ENCODE data around the gene CUL3. TPM values are rescaled to one million over a fixed set of nuclear protein-coding genes. Genes with fewer than 3 reads are reported as not detected.

The CUL3 gene
- total RNA-seq, 1 experiment from 2014 or later: 114 TPM

GRCh38 chr2:224479826-224480225, 105.3 kb downstream of the CUL3 start:
- Histone ChIP-seq H2AK5ac (ENCODE audit: insufficient read length, low read length) (no peak overlapping the region), H3K23ac (ENCODE audit: insufficient read length, low read depth, low read length) (no peak overlapping the region), H3K27me3 (ENCODE audit: insufficient read depth, low read length) (no peaks in the 10 kb centered on the region), H3K23me2 (ENCODE audit: insufficient read length, low read depth, low read length, poor library complexity, severe bottlenecking) (no peaks in the 10 kb centered on the region), H4K8ac (replicated peaks; ENCODE audit: insufficient read length, low read depth, low read length) (no peak overlapping the region), H4K5ac (ENCODE audit: insufficient read length, low read depth, low read length) (no peak overlapping the region), H3K18ac (ENCODE audit: insufficient read length, low read depth, low read length) (no peak overlapping the region), H2BK15ac (ENCODE audit: low read depth, low read length) (no peak overlapping the region), H2AFZ (ENCODE audit: low read length) (no peak overlapping the region), H3T11ph (ENCODE audit: low read length) (no peak overlapping the region), H3K79me2 (ENCODE audit: insufficient read depth, low read length) (no peaks in the 10 kb centered on the region), H3K9ac (ENCODE audit: extremely low read depth, insufficient read length, low read length) (no peak overlapping the region), H3K79me1 (ENCODE audit: insufficient read depth, low read depth, low read length, poor library complexity, severe bottlenecking) (no peaks in the 10 kb centered on the region), H4K91ac (ENCODE audit: insufficient read length, low read depth, low read length) (no peak overlapping the region), H3K14ac (ENCODE audit: insufficient read depth, low read length) (no peak overlapping the region), H2BK20ac (ENCODE audit: low read depth, low read length, poor library complexity, severe bottlenecking) (no peak overlapping the region), H3K4ac (ENCODE audit: low read depth, low read length) (no peak overlapping the region), H3K56ac (ENCODE audit: insufficient read length, low read depth, low read length) (no peak overlapping the region), H2BK12ac (ENCODE audit: insufficient read length, low read depth, low read length) (no peak overlapping the region), H2BK120ac (ENCODE audit: low read depth, low read length, poor library complexity, severe bottlenecking) (no peak overlapping the region), H3K4me2 (ENCODE audit: insufficient read depth, insufficient read length, low read length) (no peak overlapping the region), H2BK5ac (ENCODE audit: insufficient read length, low read length) (no peak overlapping the region), H3K4me1 (ENCODE audit: insufficient read depth, low read length) (no peaks in the 10 kb centered on the region; the same call in 1 of the 2 replicates), H3K27ac (ENCODE audit: insufficient read length, low read depth, low read length) (no peak overlapping the region), H3K9me3 (ENCODE audit: control insufficient read depth, low read depth, low read length) (no peaks in the 10 kb centered on the region), H4K20me1 (ENCODE audit: control insufficient read depth, insufficient read depth, insufficient read length) (no peaks in the 10 kb centered on the region)
- peaks cover 2 to 3% of the 10 kb centered on the region in 2 experiments for H3K4me1 Mint-ChIP-seq
- no peaks in the 10 kb centered on the region for H3K27me3 Mint-ChIP-seq (ENCODE audit: low read depth)
- no peak for TF ChIP-seq CTCF (conservative IDR thresholded peaks at IDR 0.05)
- WGBS (ENCODE audit: extremely low coverage, insufficient read length, low lambda C conversion rate): no CpG with 5 or more reads among the region's 2 CpGs
- H3K36me3 Mint-ChIP-seq (ENCODE audit: insufficient read depth in 1 of 3, low read depth in 3 of 3): peaks cover 20 to 43% (median 39%) of the 10 kb centered on the region in 3 experiments; a peak in 6 of 7 replicates
- no peak for DNase-seq
- no peak overlapping the region for H3K4me3 Mint-ChIP-seq
- H3K27ac Mint-ChIP-seq: peak overlapping the region in 1 of 3 experiments; percentile 34; a peak in 3 of 7 replicates
- no peaks in the 10 kb centered on the region for H3K9me3 Mint-ChIP-seq

Data from H9 (cell line).